Superior temporal gyrus (tissue), 1 donor: Measurements from ENCODE around the gene IRGM.

Experiments used
- DNase-seq: peaks from one replicate; pipeline ENCODE4 v3.0.0-alpha.2; 2016; ENCODE audit errors: extremely low spot score

Gene IRGM

GRCh38 chr5:150895431-150896428 is 49.4 kb downstream of the IRGM start:
- DNase-seq = no peak
